ENCODE measurements around the gene IWS1.

- TF ChIP-seq CTCF (IDR thresholded peaks at IDR 0.05) = no peak
- no peak for TF ChIP-seq GTF2I (CRISPR knock-in tag; conservative IDR thresholded peaks at IDR 0.05)
- TF ChIP-seq TEAD1 (CRISPR knock-in tag; IDR thresholded peaks at IDR 0.05) = no peak
- TF ChIP-seq ATF3 (CRISPR knock-in tag; conservative IDR thresholded peaks at IDR 0.05) = no peak
- no peak for TF ChIP-seq FOXJ3 (CRISPR knock-in tag; IDR thresholded peaks at IDR 0.05; ENCODE audit: borderline replicate concordance)
- TF ChIP-seq CREM (CRISPR knock-in tag; IDR thresholded peaks at IDR 0.05) = no peak
- TF ChIP-seq ELF4 (CRISPR knock-in tag; IDR thresholded peaks at IDR 0.05; ENCODE audit: low read depth) = no peak
- no peak for TF ChIP-seq ETV6 (CRISPR knock-in tag; IDR thresholded peaks at IDR 0.05)
- no peak for TF ChIP-seq ZNF396 (CRISPR knock-in tag; IDR thresholded peaks at IDR 0.05; ENCODE audit: borderline replicate concordance)
- TF ChIP-seq, protein P1, sequence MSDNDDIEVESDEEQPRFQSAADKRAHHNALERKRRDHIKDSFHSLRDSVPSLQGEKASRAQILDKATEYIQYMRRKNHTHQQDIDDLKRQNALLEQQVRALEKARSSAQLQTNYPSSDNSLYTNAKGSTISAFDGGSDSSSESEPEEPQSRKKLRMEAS (CRISPR knock-in tag; IDR thresholded peaks at IDR 0.05) = no peak
Measured at GRCh38 chr2:127562936-127563335, 36.6 kb upstream of the IWS1 start.
